C4-2B (cell line): ENCODE measurements around the gene SUMF1.

Experiments
- ZFX ChIP-seq: fragments of 450-650 bp; IDR thresholded peaks from 2 replicates; pipeline ENCODE4 v1.6.1; 2017
- TF ChIP-seq, protein P1 (sequence below): fragments of 450-650 bp; conservative IDR thresholded peaks from 2 replicates; pipeline ENCODE4 v1.5.1; 2017; ENCODE audit warnings: mild to moderate bottlenecking

DNA sequence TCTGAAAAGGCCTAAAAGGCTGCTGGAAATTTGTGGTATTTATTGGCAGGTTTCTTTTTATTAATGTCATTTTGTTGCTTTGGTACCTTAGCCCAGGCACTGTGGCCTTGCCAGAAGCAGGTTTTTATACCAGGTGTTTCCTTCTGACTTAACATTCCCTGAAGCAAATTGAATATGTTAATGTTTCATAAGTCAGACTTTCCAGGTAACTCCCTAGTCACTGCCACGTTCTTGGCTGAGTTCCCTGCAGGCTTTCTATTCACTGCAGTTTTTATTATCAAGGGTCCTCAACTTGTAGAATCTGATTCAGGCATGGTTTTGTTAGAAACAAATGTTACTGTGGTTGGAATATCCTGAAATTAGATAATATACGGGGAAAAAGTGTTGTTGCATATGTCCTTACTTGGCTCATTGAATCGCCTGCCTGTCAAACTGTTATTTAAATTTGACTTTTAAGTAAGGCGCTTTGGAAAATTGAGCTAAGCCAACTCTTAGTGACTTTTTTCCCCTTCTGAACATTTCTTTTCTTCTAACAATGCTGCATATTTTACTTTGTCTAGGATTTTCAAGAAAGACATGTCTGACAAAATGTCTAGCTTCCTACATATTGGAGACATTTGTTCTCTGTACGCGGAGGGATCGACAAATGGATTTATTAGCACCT lies 49.0 kb upstream of the SUMF1 start:
- TF ChIP-seq, protein P1, sequence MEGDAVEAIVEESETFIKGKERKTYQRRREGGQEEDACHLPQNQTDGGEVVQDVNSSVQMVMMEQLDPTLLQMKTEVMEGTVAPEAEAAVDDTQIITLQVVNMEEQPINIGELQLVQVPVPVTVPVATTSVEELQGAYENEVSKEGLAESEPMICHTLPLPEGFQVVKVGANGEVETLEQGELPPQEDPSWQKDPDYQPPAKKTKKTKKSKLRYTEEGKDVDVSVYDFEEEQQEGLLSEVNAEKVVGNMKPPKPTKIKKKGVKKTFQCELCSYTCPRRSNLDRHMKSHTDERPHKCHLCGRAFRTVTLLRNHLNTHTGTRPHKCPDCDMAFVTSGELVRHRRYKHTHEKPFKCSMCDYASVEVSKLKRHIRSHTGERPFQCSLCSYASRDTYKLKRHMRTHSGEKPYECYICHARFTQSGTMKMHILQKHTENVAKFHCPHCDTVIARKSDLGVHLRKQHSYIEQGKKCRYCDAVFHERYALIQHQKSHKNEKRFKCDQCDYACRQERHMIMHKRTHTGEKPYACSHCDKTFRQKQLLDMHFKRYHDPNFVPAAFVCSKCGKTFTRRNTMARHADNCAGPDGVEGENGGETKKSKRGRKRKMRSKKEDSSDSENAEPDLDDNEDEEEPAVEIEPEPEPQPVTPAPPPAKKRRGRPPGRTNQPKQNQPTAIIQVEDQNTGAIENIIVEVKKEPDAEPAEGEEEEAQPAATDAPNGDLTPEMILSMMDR = no peak
- TF ChIP-seq ZFX = no peak
